ENCODE measurements around the gene SYCE1L. TPM values are rescaled to one million over a fixed set of nuclear protein-coding genes. Genes with fewer than 3 reads are reported as not detected.

Gene SYCE1L
- total RNA-seq, 2 donors from 2014 or later, result 0.81 TPM; not detected in 1

DNA sequence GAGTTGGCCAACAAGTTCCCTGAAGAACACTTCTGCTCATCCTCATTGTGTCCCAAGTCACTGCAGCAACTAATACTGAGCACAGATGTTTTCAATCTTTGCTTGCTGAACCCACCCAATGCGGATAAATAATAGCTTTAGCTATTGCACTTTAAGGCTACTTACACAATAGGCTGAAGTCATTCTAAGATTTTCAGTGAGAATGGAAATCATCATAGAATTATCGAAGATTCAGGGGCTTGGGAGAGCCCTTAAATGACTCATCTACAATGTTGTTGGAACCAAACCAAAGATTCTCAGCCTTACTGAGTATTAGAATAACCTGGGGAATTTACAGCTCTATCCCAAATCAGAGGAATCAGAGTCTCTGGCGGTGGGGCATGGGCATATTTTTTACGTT, 51.2 kb downstream of the SYCE1L start:
- no peak for ATAC-seq (ENCODE audit: insufficient number of reproducible peaks, low FRiP score, low read depth)
- no peak for DNase-seq (ENCODE audit: low spot score)

More for the DNA sequence above, 51.2 kb downstream of the SYCE1L start:
- H3K27ac ChIP-seq, result no peak overlapping the region
- H3K4me1 ChIP-seq (ENCODE audit: control insufficient read depth in 1 of 2, low read depth in 2 of 2), result no peaks in the 10 kb centered on the region
- TF ChIP-seq, protein P1, sequence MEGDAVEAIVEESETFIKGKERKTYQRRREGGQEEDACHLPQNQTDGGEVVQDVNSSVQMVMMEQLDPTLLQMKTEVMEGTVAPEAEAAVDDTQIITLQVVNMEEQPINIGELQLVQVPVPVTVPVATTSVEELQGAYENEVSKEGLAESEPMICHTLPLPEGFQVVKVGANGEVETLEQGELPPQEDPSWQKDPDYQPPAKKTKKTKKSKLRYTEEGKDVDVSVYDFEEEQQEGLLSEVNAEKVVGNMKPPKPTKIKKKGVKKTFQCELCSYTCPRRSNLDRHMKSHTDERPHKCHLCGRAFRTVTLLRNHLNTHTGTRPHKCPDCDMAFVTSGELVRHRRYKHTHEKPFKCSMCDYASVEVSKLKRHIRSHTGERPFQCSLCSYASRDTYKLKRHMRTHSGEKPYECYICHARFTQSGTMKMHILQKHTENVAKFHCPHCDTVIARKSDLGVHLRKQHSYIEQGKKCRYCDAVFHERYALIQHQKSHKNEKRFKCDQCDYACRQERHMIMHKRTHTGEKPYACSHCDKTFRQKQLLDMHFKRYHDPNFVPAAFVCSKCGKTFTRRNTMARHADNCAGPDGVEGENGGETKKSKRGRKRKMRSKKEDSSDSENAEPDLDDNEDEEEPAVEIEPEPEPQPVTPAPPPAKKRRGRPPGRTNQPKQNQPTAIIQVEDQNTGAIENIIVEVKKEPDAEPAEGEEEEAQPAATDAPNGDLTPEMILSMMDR (IDR thresholded peaks at IDR 0.05), result no peak
- no peaks in the 10 kb centered on the region for H3K27me3 ChIP-seq (replicated peaks; ENCODE audit: insufficient read depth)
- H3K36me3 ChIP-seq, result no peaks in the 10 kb centered on the region
- no peaks in the 10 kb centered on the region for H3K9me3 ChIP-seq
- H3K4me3 ChIP-seq, result no peak overlapping the region

Other genes starting within 250 kb of the SYCE1L start
- 10 to 100 TPM; 21.8 to 42.5 TPM for gene MON1B, start 8.2 kb upstream of the SYCE1L start, total RNA-seq
- gene ADAMTS18, start 235.6 kb downstream of the SYCE1L start, total RNA-seq, result under 1 TPM in 1 of 2 donors, not detected in 1; 0.14 TPM

All from thoracic aorta (tissue), 2 donors.